Cortex of kidney (tissue), 1 donor: ENCODE measurements around the gene DLG2.
"Not testable (repeated sequence)": the region's sequence is repeated elsewhere in the genome, so short reads cannot be mapped to it uniquely, and the experiment has no call there.

Source experiments
- DNase-seq: peaks from one replicate; lab custom pipeline; 2025; lab: John Stamatoyannopoulos, UW

The DLG2 gene

GRCh38 chr11:83635166-83635565 is 1992.0 kb downstream of the DLG2 start:
- no peak for DNase-seq

GRCh38 chr11:83630211-83630610 is 1996.9 kb downstream of the DLG2 start:
- no peak for DNase-seq

GRCh38 chr11:83629775-83630174 is 1997.4 kb downstream of the DLG2 start:
- DNase-seq, result no peak

GRCh38 chr11:83628622-83629355 is 1998.4 kb downstream of the DLG2 start:
- no peak for DNase-seq

GRCh38 chr11:83625336-83625735 is 2001.8 kb downstream of the DLG2 start:
- DNase-seq, result no peak

- no peak for DNase-seq
These were observed 2009.5 kb downstream of the DLG2 start for GRCh38 chr11:83617671-83618070.

GRCh38 chr11:83613767-83614121 is 2013.4 kb downstream of the DLG2 start:
- DNase-seq, result no peak

- DNase-seq, result no peak
These were observed 2014.0 kb downstream of the DLG2 start for GRCh38 chr11:83612891-83613766.

- DNase-seq, result no peak
These were observed 2015.5 kb downstream of the DLG2 start for GRCh38 chr11:83611600-83611999.

- DNase-seq, result no peak
These were observed 2016.1 kb downstream of the DLG2 start for GRCh38 chr11:83611031-83611430.

- no peak for DNase-seq
These were observed 2018.0 kb downstream of the DLG2 start for GRCh38 chr11:83609191-83609590.

GRCh38 chr11:83608571-83608970 is 2018.6 kb downstream of the DLG2 start:
- DNase-seq, result no peak

GRCh38 chr11:83601914-83602527 is 2025.1 kb downstream of the DLG2 start:
- no peak for DNase-seq

- DNase-seq, result no peak
These were observed 2025.8 kb downstream of the DLG2 start for GRCh38 chr11:83601201-83601913.

GRCh38 chr11:83600661-83601060 is 2026.5 kb downstream of the DLG2 start:
- no peak for DNase-seq

- no peak for DNase-seq
These were observed 2028.1 kb downstream of the DLG2 start for GRCh38 chr11:83599066-83599465.

GRCh38 chr11:83587797-83588196 is 2039.3 kb downstream of the DLG2 start:
- DNase-seq, result not testable (repeated sequence)

- no peak for DNase-seq
These were observed 2043.3 kb downstream of the DLG2 start for GRCh38 chr11:83583757-83584366.

- DNase-seq, result no peak
These were observed 2052.6 kb downstream of the DLG2 start for GRCh38 chr11:83574519-83574918.

- DNase-seq, result no peak
These were observed 2054.3 kb downstream of the DLG2 start for GRCh38 chr11:83572581-83573496.

- DNase-seq, result no peak
These were observed 2055.8 kb downstream of the DLG2 start for GRCh38 chr11:83571302-83571701.
